Stimulated activated CD4-positive, alpha-beta T cell treated with anti-CD3 and anti-CD28 coated beads, Interleukin-4, amount 100 ng/mL, for 4 hours (primary cell): ENCODE data around the gene CLSTN1.

Experiments
- DNase-seq, 2 experiments: peaks; one replicate each; pipeline ENCODE4 v3.0.0-alpha.2; 2020

CLSTN1 gene

GRCh38 chr1:9850442-9851162 lies 26.8 kb upstream of the CLSTN1 start:
- DNase-seq: no peak

- no peak for DNase-seq
Measured at GRCh38 chr1:9849691-9850441, 26.1 kb upstream of the CLSTN1 start.

DNA sequence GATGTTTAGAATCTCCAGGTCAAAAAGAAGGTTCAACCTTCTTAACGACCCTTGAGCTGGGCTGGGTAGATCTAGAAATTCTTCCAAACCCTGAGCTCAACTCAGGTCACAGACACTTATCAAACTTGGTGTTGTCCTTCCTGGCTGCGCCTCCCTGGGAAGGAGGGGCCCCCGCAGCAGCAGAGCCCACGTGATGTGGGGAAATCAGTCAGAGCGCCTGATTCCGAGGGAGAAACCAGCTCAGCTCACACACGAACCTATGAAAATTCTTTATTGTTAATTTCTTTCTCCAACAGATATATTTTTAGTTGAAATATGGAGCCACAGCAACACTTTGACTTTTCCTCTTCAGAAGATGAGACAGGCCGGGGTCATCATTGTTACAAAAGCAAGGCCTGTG lies 24.3 kb upstream of the CLSTN1 start:
- DNase-seq: no peak

- no peak for DNase-seq
Measured at GRCh38 chr1:9847269-9847668, 23.5 kb upstream of the CLSTN1 start.

DNA sequence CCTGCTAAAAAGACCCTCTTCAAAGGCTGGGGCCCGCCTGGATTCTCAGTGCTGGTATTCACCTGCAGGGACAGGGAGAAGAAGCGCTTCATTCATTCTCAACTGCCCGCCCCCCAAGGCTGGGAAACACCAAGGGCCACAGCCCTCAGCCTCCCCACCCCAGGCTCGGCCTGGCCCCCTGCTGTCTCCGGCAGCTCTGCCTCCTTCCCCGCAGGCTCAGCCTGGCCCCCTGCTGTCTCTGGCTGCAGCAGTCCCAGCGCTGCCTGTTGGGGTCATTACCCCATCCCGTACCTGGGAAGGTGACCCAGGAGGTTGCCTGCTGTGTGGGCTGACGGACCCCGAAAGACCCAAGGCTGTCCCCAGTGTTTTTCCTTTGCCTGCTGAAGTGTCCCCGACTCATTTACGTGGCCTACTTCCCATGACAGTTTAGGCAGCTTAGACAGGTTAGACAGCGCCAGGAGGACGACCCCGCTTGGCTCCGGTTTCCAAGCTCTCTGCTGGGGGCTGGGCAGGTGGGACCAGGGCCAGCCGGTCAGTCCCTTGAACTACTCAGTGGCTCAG lies 22.9 kb upstream of the CLSTN1 start:
- DNase-seq: no peak

DNA sequence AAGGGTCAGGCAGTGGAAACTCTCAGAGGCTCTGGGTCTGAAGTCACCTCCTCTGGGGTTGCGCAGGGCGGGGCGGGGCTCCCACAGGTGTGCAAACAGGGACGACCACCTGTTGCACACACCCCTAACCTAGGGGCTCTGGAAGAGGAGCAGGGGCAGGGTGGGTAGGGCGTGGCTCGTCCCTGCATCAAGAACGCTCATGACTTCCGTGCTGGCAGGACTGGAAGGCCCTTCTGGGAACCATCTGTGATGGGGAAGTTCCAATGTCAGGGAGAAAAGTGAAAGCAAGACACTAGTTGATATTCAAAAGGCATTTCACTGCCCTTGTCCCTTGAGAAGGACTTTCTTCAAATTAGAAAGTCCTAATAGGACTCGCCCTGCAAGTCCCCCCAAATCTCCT lies 22.1 kb upstream of the CLSTN1 start:
- DNase-seq: no peak

- no peak for DNase-seq
Measured at GRCh38 chr1:9844756-9845155, 21.0 kb upstream of the CLSTN1 start.

DNA sequence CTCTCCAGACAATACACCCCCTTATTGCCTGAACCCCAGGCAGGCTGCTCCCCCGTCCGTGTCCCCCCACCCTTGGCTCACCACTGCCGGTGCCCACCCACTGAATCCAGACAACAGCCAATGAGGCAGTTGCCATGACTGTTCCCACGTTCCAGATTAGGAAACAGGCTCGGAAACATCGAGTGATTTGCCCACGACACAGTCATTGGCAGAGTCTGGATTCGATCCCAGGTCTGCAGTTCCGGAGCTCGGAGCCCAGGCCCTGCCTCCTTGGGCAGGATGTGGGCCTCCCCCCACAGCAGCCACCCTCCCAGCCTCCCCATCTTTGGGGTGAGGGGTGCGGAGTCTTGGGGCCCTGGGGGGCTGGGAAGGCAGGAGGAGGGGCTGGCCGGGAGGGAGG lies 20.3 kb upstream of the CLSTN1 start:
- no peak for DNase-seq

DNA sequence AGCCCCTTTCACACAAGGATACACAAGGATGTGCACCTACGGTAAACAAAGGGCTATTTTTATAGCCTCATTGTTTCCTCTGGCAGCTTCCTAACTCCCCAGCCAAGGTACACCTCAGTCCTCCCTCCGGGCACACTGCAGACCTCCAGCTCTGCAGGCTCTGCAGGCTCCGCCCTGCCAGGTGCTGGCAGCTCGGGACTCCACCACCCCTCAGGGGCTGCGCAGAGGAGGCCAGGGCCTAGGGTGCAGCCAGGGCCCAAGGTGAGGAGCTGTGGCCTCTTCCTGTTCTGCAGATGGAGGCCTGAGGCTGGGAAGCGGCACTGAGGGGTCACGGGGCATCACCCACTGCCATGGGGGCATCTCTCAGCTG lies 19.8 kb upstream of the CLSTN1 start:
- DNase-seq: no peak

- DNase-seq: no peak
Measured at GRCh38 chr1:9842781-9843575, 19.2 kb upstream of the CLSTN1 start.

- DNase-seq: no peak
Measured at GRCh38 chr1:9842073-9842711, 18.4 kb upstream of the CLSTN1 start.

DNA sequence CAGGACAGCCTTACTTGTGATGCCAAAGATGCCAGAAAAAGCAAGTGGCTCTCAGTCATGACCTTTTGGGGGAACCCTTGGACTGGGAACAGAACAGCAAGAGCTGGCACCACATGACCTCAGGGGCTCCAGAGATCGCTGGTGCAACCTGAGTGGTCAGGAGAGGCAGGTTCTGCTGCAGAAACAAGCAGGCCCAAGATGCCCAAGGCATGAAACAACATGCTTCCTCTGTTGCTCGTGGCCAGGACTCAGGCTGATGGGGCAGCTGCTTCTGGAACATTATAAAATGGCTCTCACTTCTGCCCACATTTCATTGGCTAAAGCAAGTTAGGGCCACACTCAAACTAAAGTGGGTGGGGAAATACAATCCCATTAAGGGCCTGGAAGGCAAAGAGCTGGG lies 17.7 kb upstream of the CLSTN1 start:
- no peak for DNase-seq

GRCh38 chr1:9840176-9840575 lies 16.4 kb upstream of the CLSTN1 start:
- no peak for DNase-seq

DNA sequence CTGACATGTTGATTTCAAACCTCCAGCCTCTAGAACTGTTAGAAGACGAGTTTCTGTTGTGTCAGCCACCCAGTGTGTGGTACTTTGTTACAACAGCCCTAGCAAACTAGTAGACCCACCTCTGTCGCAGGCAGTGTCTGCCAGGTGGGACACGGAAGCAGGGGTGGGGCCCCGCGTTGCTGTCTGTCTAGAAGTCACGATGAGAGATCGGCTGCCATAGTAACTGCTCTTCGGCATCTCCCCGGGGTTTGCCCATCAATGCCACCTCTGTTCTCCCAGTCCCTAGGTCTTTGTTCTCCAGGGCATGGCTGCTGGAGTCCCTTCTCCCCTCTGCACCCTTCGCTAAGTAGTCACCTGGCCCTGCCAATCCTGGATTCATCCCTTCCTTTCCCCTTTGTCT lies 15.2 kb upstream of the CLSTN1 start:
- no peak for DNase-seq

DNA sequence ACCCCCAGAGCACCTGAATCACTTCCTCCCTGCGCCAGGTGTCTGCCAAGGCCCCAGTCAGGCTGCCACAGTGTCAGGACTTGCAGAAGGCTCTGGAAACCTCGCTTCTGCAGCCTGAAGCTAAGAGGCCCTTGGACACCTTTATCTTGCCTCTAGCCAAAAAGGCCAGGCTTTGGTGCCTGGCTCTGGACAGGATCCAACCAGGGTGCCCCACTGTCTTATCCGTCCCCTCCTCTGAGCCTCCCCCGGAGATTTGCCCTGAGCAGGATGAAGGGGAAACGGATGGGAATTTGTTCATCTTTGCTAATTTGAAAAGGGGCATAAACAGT lies 12.8 kb upstream of the CLSTN1 start:
- no peak for DNase-seq

DNA sequence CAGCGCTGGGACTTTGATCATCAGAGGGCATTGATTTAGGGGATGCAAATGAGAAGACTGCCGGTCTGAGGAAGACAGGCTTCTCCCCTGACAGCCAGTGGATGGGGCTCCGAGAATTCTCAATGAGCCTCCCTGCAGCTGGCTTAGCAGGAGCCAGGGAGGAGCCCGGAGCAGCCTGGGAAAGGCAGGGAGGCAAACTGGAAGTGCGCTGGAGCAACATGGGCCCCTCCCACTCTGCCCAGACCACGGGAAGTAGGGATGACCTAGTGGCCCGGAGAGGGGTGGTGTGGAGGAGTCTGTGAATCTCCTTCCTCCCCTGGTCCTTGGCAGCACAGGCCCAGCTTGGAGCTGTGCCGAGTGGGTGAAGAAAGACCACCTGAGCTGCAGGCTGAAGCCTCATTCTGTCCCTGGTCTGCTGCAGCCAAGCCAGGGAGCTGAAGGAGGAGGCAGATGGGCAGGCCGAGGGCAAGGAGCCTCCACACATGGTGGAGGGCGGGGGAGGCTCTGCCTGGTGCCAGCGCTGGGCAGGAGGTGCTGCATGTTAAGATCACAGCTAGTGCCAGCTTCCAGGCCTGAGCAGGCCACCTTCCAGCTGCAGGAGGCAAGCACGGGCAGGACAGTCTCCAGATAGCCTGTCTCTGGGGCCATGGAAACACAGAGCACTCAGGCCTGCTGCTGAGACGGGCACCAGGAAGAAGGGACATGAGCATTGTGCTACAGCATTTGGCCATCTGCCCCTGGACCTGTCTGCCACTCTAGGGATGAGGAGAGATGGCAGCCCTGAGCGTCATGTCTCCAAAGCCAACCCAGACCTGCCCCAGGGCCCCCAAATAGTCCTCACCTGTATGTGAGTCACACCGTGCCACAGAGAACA lies 12.2 kb upstream of the CLSTN1 start:
- no peak for DNase-seq

- no peak for DNase-seq
Measured at GRCh38 chr1:9835404-9835757, 11.6 kb upstream of the CLSTN1 start.

GRCh38 chr1:9833632-9834031 lies 9.9 kb upstream of the CLSTN1 start:
- no peak for DNase-seq

GRCh38 chr1:9827558-9828185 lies 3.9 kb upstream of the CLSTN1 start:
- no peak for DNase-seq

GRCh38 chr1:9826616-9827015 lies 2.9 kb upstream of the CLSTN1 start:
- no peak for DNase-seq

- no peak for DNase-seq
Measured at GRCh38 chr1:9826087-9826486, 2.3 kb upstream of the CLSTN1 start.
